Liver (tissue), 9 donors: Measurements from ENCODE around the gene PTCD3. TPM values are rescaled to one million over a fixed set of nuclear protein-coding genes. Genes with fewer than 3 reads are reported as not detected.
A peak's percentile ranks its signal among the peaks of the same experiment; 100 is the strongest.

Experiments
- DNase-seq: peaks from one replicate; pipeline ENCODE4 v3.0.0-alpha.2; 2017; ENCODE audit warnings: low spot score
- H3K27ac ChIP-seq, 2 donors: one replicate each; pipeline ENCODE4 v1.7.0; 2013; ENCODE audit warnings: inconsistent platforms in 2 of 2, low read length in 2 of 2, control low read depth in 1 of 2, low read depth in 1 of 2, mild to moderate bottlenecking in 1 of 2
- H3K27me3 ChIP-seq, 4 donors: one replicate each; pipeline versions ENCODE4 v1.6.1 to v1.7.0; 2013; ENCODE audit warnings: low read length in 3 of 4, inconsistent platforms in 1 of 4, mild to moderate bottlenecking in 1 of 4, moderate library complexity in 1 of 4; ENCODE audit not compliant: control insufficient read depth in 4 of 4, insufficient read depth in 4 of 4
- H3K36me3 ChIP-seq, 4 donors: one replicate each; pipeline versions ENCODE4 v1.6.1 to v1.7.0; 2013; ENCODE audit warnings: low read length in 3 of 4, mild to moderate bottlenecking in 3 of 4, low read depth in 1 of 4, moderate library complexity in 1 of 4; ENCODE audit not compliant: control insufficient read depth in 4 of 4, insufficient read depth in 3 of 4
- H3K4me1 ChIP-seq, 4 donors: one replicate each; pipeline versions ENCODE4 v1.6.1 to v1.7.0; 2013; ENCODE audit warnings: low read length in 3 of 4, mild to moderate bottlenecking in 3 of 4, moderate library complexity in 1 of 4; ENCODE audit not compliant: control insufficient read depth in 4 of 4, insufficient read depth in 4 of 4
- H3K4me3 ChIP-seq, 3 donors: one replicate each; pipeline versions ENCODE4 v1.6.1 to v1.7.0; 2013; ENCODE audit warnings: low read length in 3 of 3, control low read depth in 1 of 3, low read depth in 1 of 3, mild to moderate bottlenecking in 1 of 3
- H3K9ac ChIP-seq, 2 donors: one replicate each; pipeline ENCODE4 v1.7.0; 2013; ENCODE audit warnings: low read length in 2 of 2, mild to moderate bottlenecking in 2 of 2, moderate library complexity in 2 of 2, control low read depth in 1 of 2, low read depth in 1 of 2
- H3K9me3 ChIP-seq, 4 donors: one replicate each; pipeline versions ENCODE4 v1.6.1 to v1.7.0; 2013; ENCODE audit warnings: low read length in 3 of 4; ENCODE audit not compliant: control insufficient read depth in 4 of 4
- EGR1 ChIP-seq, 2 donors: IDR thresholded peaks; 2 replicates each; pipeline ENCODE4 v1.6.1; 2016 to 2018; ENCODE audit warnings: antibody characterized with exemption in 2 of 2, low read depth in 2 of 2
- FOXA1 ChIP-seq: IDR thresholded peaks from 2 replicates; pipeline ENCODE4 v1.6.1; 2016; ENCODE audit warnings: antibody characterized with exemption
- FOXA2 ChIP-seq: IDR thresholded peaks from 2 replicates; pipeline ENCODE4 v1.6.1; 2016; ENCODE audit warnings: antibody characterized with exemption
- GABPA ChIP-seq, 2 donors: IDR thresholded peaks in 1 of 2; conservative IDR thresholded peaks in 1 of 2; 2 replicates each; pipeline ENCODE4 v1.6.1; 2016; ENCODE audit warnings: antibody characterized with exemption in 2 of 2, mild to moderate bottlenecking in 1 of 2, moderate library complexity in 1 of 2
- HNF4A ChIP-seq, 2 donors: conservative IDR thresholded peaks; 2 replicates each; pipeline ENCODE4 v1.6.1; 2016; ENCODE audit warnings: antibody characterized with exemption in 2 of 2, mild to moderate bottlenecking in 2 of 2
- HNF4G ChIP-seq: IDR thresholded peaks from 2 replicates; pipeline ENCODE4 v1.6.1; 2016; ENCODE audit warnings: antibody characterized with exemption
- JUND ChIP-seq, 2 donors: IDR thresholded peaks; 2 replicates each; pipeline ENCODE4 v1.6.1; 2016; ENCODE audit warnings: antibody characterized with exemption in 2 of 2
- NR2F2 ChIP-seq: IDR thresholded peaks from 2 replicates; pipeline ENCODE4 v1.6.1; 2016; ENCODE audit warnings: antibody characterized with exemption
- RAD21 ChIP-seq, 2 donors: IDR thresholded peaks; 2 replicates each; pipeline ENCODE4 v1.6.1; 2016; ENCODE audit warnings: antibody characterized with exemption in 2 of 2, mild to moderate bottlenecking in 2 of 2
- REST ChIP-seq: IDR thresholded peaks from 2 replicates; pipeline ENCODE4 v1.6.1; 2016; ENCODE audit warnings: antibody characterized with exemption, mild to moderate bottlenecking
- RXRA ChIP-seq, 2 donors: IDR thresholded peaks; 2 replicates each; pipeline ENCODE4 v1.6.1; 2017 to 2018; ENCODE audit warnings: antibody characterized with exemption in 2 of 2, mild to moderate bottlenecking in 1 of 2
- SP1 ChIP-seq: IDR thresholded peaks from 2 replicates; pipeline ENCODE4 v1.6.1; 2018; ENCODE audit warnings: antibody characterized with exemption, mild to moderate bottlenecking
- TAF1 ChIP-seq: conservative IDR thresholded peaks from 2 replicates; pipeline ENCODE4 v1.6.1; 2016; ENCODE audit warnings: antibody characterized with exemption, mild to moderate bottlenecking
- YY1 ChIP-seq: IDR thresholded peaks from 2 replicates; pipeline ENCODE4 v1.6.1; 2016; ENCODE audit warnings: antibody characterized with exemption, mild to moderate bottlenecking
- WGBS: extraction: QIAGEN DNeasy Blood & Tissue Kit; methylation state at CpG from one replicate; pipeline ENCODE4 v1.1.7; 2013; 5-methylcytosine and 5-hydroxymethylcytosine counted together
- polyA plus RNA-seq, 2 donors: library from polyadenylated mRNA; stranded (reverse) in 1 of 2; unstranded in 1 of 2; fragments of 200-250 nt in 1 of 2; fragments of >200 nt in 1 of 2; fragmentation: Nextera tagmentation in 1 of 2; extraction: Ambion mirVana in 1 of 2; gene quantifications; one replicate each; pipeline versions ENCODE4 v1.2.1 to v1.2.3, GENCODE V29; 2013 to 2015
- total RNA-seq, 2 donors: library from RNA; depleted of rRNA; stranded (reverse); fragments of >200 nt; gene quantifications; one replicate each; pipeline ENCODE4 v1.2.3, GENCODE V29; 2014
- TF ChIP-seq, protein P1 (sequence below): fragments of 150-350 bp; IDR thresholded peaks from 2 replicates; pipeline ENCODE4 v1.5.1; 2017; ENCODE audit warnings: improper control_type of control experiment, low read depth, low read length; ENCODE audit not compliant: missing input control
- TF ChIP-seq, protein P2 (sequence below): IDR thresholded peaks from 2 replicates; pipeline ENCODE4 v1.6.1; 2016; ENCODE audit warnings: antibody characterized with exemption
- TF ChIP-seq, protein P3 (sequence below): IDR thresholded peaks from 2 replicates; pipeline ENCODE4 v1.6.1; 2016; ENCODE audit warnings: antibody characterized with exemption
- TF ChIP-seq, protein P4 (sequence below): IDR thresholded peaks from 2 replicates; pipeline ENCODE4 v1.6.1; 2016; ENCODE audit warnings: antibody characterized with exemption
- donor health status: healthy.
- donor health status: healthy.
- donor health status: healthy.
- donor health status: healthy.
- donor health status: healthy.

The PTCD3 gene
- total and polyA plus RNA-seq, 4 donors: 25.5 to 74.6 (median 45.2) TPM

GRCh38 chr2:86078774-86079545 lies 27.1 kb upstream of the PTCD3 start:
- no peak overlapping the region for H3K4me3 ChIP-seq
- H3K27me3 ChIP-seq: no peaks in the 10 kb centered on the region
- 41% methylated on average over 7 of the region's 7 CpGs for WGBS
- H3K9ac ChIP-seq: no peak overlapping the region
- peaks cover 4 to 27% (median 20%) of the 10 kb centered on the region in 4 donors for H3K4me1 ChIP-seq
- H3K9me3 ChIP-seq: no peaks in the 10 kb centered on the region
- peaks cover 0 to 21% (median 10%) of the 10 kb centered on the region in 4 donors for H3K36me3 ChIP-seq
- TF ChIP-seq EGR1 (IDR thresholded peaks at IDR 0.05; ENCODE audit: low read depth in 2 of 2) (no peak), RAD21 (IDR thresholded peaks at IDR 0.05) (peak; percentile 90 to 93)
- TF ChIP-seq, protein P1, sequence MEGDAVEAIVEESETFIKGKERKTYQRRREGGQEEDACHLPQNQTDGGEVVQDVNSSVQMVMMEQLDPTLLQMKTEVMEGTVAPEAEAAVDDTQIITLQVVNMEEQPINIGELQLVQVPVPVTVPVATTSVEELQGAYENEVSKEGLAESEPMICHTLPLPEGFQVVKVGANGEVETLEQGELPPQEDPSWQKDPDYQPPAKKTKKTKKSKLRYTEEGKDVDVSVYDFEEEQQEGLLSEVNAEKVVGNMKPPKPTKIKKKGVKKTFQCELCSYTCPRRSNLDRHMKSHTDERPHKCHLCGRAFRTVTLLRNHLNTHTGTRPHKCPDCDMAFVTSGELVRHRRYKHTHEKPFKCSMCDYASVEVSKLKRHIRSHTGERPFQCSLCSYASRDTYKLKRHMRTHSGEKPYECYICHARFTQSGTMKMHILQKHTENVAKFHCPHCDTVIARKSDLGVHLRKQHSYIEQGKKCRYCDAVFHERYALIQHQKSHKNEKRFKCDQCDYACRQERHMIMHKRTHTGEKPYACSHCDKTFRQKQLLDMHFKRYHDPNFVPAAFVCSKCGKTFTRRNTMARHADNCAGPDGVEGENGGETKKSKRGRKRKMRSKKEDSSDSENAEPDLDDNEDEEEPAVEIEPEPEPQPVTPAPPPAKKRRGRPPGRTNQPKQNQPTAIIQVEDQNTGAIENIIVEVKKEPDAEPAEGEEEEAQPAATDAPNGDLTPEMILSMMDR: peak; percentile 58
- no peak overlapping the region for H3K27ac ChIP-seq
- no peak for DNase-seq

- Histone ChIP-seq H3K4me1 (peaks cover 4 to 24% (median 19%) of the 10 kb centered on the region in 4 donors), H3K4me3 (no peak overlapping the region), H3K27me3 (no peaks in the 10 kb centered on the region), H3K36me3 (peaks cover 0 to 17% (median 8%) of the 10 kb centered on the region in 4 donors), H3K9ac (no peak overlapping the region), H3K9me3 (no peaks in the 10 kb centered on the region), H3K27ac (peak overlapping the region; percentile 14 to 47)
- peak; percentile 76 for DNase-seq
- 33% methylated on average over 14 of the region's 14 CpGs for WGBS
- peak; percentile 55 to 66 for TF ChIP-seq RXRA (IDR thresholded peaks at IDR 0.05)
- TF ChIP-seq TAF1: no peak
- TF ChIP-seq, protein P2, sequence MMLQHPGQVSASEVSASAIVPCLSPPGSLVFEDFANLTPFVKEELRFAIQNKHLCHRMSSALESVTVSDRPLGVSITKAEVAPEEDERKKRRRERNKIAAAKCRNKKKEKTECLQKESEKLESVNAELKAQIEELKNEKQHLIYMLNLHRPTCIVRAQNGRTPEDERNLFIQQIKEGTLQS: no peak
- TF ChIP-seq, protein P3, sequence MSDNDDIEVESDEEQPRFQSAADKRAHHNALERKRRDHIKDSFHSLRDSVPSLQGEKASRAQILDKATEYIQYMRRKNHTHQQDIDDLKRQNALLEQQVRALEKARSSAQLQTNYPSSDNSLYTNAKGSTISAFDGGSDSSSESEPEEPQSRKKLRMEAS: peak; percentile 36
- TF ChIP-seq JUND (IDR thresholded peaks at IDR 0.05): peak in 1 of 2 donors; percentile 28
- TF ChIP-seq HNF4G: peak; percentile 67
- TF ChIP-seq HNF4A (conservative IDR thresholded peaks at IDR 0.05): peak; percentile 58 to 74
- TF ChIP-seq RAD21 (IDR thresholded peaks at IDR 0.05): peak; percentile 89 to 94
- TF ChIP-seq, protein P1: peak; percentile 80
- peak; percentile 14 for TF ChIP-seq FOXA1
- TF ChIP-seq EGR1 (IDR thresholded peaks at IDR 0.05; ENCODE audit: low read depth in 2 of 2): no peak
- TF ChIP-seq, protein P4, sequence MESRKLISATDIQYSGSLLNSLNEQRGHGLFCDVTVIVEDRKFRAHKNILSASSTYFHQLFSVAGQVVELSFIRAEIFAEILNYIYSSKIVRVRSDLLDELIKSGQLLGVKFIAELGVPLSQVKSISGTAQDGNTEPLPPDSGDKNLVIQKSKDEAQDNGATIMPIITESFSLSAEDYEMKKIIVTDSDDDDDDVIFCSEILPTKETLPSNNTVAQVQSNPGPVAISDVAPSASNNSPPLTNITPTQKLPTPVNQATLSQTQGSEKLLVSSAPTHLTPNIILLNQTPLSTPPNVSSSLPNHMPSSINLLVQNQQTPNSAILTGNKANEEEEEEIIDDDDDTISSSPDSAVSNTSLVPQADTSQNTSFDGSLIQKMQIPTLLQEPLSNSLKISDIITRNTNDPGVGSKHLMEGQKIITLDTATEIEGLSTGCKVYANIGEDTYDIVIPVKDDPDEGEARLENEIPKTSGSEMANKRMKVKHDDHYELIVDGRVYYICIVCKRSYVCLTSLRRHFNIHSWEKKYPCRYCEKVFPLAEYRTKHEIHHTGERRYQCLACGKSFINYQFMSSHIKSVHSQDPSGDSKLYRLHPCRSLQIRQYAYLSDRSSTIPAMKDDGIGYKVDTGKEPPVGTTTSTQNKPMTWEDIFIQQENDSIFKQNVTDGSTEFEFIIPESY: no peak
- TF ChIP-seq YY1: no peak
- TF ChIP-seq SP1: peak; percentile 79
- TF ChIP-seq NR2F2: no peak
- no peak for TF ChIP-seq REST
- TF ChIP-seq FOXA2: no peak
- no peak for TF ChIP-seq GABPA (IDR thresholded peaks at IDR 0.05 in 1 of 2, conservative IDR thresholded peaks at IDR 0.05 in 1 of 2)
Observed at GRCh38 chr2:86079981-86080911, 25.8 kb upstream of the PTCD3 start.
